Fibroblast of the aortic adventitia (primary cell): ENCODE measurements around the gene RCOR1. TPM values are rescaled to one million over a fixed set of nuclear protein-coding genes. Genes with fewer than 3 reads are reported as not detected.

ENCODE experiments used
- DNase-seq: peaks from one replicate; pipeline ENCODE4 v3.0.0-alpha.2; 2010; ENCODE audit warnings: low read depth
- H3K4me3 ChIP-seq: 2 replicates; pipeline ENCODE4 v1.5.1; 2011; ENCODE audit warnings: low read depth, mild to moderate bottlenecking, control low read depth, low read length, moderate library complexity
- total RNA-seq: library from RNA; depleted of rRNA; stranded (reverse); fragments of >200 nt; gene quantifications from 2 replicates; pipeline ENCODE4 v1.2.3, GENCODE V29; 2012; ENCODE audit warnings: low replicate concordance
- TF ChIP-seq, protein P1 (sequence below): IDR thresholded peaks from 2 replicates; pipeline ENCODE4 v1.5.1; 2011; ENCODE audit warnings: mild to moderate bottlenecking, low read length, control low read depth, inconsistent platforms; ENCODE audit not compliant: insufficient read depth

RCOR1 gene
- total RNA-seq, 1 donor = 12.5 TPM

DNA sequence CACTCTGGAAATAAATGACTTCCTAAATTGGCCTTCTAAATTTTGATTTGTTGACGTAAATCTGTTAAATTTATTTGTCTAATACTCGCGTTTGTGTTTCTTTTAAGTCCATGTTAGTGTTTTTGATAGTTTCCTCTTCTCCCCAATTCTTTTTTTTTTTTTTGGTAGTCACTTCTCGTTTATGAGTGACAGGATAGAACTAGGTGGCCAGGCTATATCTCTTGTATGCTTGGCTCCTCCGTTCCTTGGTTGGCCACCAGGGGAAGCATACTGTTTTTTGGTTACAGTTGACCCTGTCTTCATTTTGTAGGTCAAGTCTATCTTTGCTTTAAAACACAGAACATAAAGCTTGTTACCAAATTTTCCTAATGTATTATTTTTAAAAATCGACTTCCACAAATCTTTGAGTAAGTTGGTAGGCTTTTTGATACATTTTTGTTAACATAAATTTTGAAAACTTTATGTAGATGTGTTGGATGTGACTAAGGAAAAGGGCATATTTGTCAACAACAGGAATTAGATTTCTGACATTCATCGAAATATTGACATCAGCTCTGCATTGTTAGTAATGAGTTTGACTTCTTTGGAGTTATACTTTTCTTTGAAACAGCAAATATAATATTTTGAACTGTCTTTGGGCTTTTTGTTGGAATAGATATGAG lies 2.2 kb downstream of the RCOR1 start:
- H3K4me3 ChIP-seq = peak overlapping the region; percentile 88
- TF ChIP-seq, protein P1, sequence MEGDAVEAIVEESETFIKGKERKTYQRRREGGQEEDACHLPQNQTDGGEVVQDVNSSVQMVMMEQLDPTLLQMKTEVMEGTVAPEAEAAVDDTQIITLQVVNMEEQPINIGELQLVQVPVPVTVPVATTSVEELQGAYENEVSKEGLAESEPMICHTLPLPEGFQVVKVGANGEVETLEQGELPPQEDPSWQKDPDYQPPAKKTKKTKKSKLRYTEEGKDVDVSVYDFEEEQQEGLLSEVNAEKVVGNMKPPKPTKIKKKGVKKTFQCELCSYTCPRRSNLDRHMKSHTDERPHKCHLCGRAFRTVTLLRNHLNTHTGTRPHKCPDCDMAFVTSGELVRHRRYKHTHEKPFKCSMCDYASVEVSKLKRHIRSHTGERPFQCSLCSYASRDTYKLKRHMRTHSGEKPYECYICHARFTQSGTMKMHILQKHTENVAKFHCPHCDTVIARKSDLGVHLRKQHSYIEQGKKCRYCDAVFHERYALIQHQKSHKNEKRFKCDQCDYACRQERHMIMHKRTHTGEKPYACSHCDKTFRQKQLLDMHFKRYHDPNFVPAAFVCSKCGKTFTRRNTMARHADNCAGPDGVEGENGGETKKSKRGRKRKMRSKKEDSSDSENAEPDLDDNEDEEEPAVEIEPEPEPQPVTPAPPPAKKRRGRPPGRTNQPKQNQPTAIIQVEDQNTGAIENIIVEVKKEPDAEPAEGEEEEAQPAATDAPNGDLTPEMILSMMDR = peak; percentile 96
- peak; percentile 70 for DNase-seq

DNA sequence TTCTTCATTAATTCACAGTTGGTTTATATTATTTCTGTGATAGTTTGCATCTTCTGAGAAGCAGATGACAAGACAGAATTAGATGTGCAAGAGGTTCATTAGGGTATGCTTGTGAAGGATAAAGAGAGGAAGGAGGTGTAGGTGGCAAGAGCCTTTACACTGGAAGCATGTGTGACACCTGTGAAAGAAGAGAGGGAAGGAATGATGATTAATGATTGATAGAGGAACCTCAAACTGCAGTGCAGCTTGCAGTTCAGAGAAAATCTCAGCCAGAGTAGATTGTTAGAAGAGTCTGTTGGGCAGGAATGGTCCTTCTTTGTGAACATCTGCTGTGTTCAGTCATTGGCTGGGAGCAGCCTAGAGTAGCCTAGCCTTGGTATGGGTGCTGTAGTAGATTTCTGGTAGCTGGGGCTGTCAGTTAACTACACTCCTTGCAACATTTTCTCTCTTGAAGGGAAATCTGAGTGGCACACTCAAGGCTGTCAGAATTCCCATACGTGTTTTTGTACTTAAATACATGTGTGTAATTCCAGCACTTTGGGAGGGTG lies 9.0 kb downstream of the RCOR1 start:
- no peak overlapping the region for H3K4me3 ChIP-seq
- TF ChIP-seq, protein P1 = no peak
- no peak for DNase-seq

DNA sequence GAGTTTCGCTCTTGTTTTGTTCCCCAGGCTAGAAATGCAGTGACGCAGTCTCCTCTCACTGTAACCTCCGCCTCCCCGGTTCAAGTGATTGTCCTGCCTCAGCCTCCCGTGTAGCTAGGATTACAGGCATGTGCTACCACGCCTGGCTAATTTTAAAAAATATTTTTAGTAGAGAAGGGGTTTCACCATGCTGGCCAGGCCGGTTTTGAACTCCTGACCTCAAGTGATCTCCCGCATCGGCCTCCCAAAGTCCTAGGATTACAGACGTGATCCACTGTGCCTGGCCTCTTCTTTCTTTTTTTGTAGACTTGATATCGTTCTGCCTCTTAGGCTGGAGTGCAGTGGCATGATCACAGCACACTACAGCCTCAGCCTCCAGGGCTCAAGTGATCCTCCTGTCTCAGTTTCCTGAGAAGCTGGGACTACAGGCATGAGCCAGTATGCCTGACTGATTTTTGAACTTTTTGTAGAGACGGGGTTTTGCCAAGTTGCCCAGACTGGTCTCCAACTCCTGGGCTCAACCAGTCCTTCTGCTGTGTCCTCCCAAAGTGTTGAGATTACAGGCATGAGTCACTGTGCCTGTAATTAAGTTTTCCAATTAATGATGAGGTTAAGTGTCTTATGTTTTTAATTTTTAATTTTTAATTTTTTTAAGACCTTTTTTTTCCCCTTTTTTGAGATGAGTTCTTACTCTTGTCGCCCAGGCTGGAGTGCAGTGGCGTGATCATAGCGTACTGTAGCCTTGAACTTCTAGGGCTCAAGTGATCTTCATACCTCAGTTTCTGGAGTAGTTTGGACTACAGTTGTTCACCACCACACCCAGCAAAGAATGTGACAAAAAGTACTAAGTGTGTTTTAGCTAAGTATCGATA lies 10.2 kb downstream of the RCOR1 start:
- DNase-seq = no peak
- TF ChIP-seq, protein P1 = no peak
- no peak overlapping the region for H3K4me3 ChIP-seq

DNA sequence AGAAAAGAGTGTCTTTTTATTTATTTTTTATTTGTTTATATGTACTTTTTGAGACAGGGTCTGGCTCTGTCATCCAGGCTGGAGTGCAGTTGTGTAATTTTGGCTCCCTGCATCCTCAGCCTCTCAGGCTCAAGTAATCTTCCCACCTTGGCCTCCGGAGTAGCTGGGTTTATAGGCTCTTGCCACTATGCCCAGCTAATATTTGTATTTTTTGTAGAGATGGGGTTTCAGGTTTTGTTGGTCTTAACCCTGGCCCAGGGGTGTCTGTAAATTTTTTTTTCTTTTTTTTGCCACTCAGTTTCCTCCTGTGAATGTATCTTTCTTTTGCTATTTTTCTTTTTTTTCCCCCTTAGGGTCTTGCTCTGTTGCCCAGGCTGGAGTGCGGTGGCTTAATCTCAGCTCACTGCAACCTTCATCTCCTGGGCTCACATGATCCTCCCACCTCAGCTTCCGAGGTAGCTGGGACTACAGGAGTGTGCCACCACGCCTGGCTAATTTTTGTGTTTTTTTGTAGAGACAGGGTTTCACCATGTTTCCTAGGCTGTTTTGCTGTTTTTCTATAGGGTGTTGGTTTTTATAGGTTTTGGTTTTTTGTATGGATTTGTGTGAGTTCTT lies 11.0 kb downstream of the RCOR1 start:
- H3K4me3 ChIP-seq = no peak overlapping the region
- no peak for DNase-seq
- TF ChIP-seq, protein P1 = no peak

DNA sequence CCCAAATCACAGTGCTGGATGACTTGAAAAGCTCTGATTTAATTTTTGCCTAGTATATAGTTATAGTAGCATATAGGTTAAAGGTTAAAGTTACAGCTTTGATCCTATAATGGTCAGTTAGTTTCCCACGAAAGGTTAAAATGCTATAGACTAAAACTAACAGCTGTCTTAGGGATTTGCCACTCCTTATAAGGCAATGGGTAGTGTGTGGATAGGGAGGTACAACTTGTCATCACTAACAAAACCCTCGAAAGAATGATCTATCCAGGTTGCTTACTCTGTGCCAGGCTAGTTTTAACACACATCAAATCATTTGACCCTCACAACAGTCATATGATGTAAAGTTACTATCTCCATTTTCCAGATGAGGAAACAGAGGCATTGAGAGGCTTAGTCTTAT lies 11.7 kb downstream of the RCOR1 start:
- H3K4me3 ChIP-seq = no peak overlapping the region
- TF ChIP-seq, protein P1 = no peak
- DNase-seq = no peak

DNA sequence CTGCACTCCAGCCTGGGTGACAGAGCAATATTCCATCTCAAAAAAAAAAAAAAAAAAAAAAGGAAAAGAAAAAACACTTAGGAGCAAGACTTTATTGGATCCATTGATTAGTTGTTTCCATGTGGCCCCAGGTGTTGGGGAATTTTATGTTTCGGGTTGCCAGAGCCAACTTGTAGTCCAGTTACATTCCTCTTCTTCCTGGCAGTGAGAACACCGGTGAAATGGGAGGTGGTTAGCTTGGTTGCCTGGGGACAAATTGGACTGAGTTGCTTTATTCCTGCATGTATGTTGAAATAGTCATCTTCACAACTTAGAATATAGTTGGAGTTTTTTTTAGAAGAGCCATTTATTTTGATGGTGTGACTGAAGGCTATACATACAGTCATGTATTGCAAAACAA lies 12.6 kb downstream of the RCOR1 start:
- no peak for DNase-seq
- TF ChIP-seq, protein P1 = no peak

More for the DNA sequence above, 12.6 kb downstream of the RCOR1 start:
- no peak overlapping the region for H3K4me3 ChIP-seq
